Tibial nerve (tissue), 3 donors: ENCODE measurements around the gene KRTAP20-1.

Source experiments
- POLR2A ChIP-seq, 2 donors: fragments of 450-650 bp; IDR thresholded peaks; one replicate each; pipeline ENCODE4 v1.6.1; 2017; ENCODE audit warnings: antibody characterized with exemption in 2 of 2, mild to moderate bottlenecking in 2 of 2, moderate library complexity in 2 of 2
- TF ChIP-seq, protein P1 (sequence below), 5 experiments: fragments of 200-600 bp in 3 of 5; fragments of 450-650 bp in 2 of 5; sonication (generic) in 3 of 5; IDR thresholded peaks; one replicate each; pipeline ENCODE4 v1.5.1; 2016 to 2019; ENCODE audit warnings: antibody characterized with exemption in 5 of 5, mild to moderate bottlenecking in 3 of 5, moderate library complexity in 2 of 5

DNA sequence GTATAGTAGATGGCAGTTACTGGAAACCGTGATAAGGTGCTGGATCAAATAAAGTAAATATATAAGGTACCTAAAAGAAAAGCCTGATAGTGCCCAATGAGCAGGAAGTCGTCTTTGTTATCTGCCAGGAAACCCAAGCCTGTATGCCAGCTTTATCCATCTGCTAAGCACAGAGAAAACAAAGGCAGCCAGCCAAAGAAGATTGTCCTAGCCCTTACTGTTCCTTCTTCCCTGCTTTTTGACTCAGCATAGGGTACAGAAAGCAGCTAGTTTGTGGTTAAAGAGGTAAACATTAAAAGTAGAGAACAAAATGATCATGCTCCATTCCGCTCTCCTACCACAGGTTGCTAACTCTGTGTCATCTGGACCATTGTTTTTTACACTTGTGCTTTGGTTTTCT, 36.1 kb upstream of the KRTAP20-1 start:
- TF ChIP-seq, protein P1, sequence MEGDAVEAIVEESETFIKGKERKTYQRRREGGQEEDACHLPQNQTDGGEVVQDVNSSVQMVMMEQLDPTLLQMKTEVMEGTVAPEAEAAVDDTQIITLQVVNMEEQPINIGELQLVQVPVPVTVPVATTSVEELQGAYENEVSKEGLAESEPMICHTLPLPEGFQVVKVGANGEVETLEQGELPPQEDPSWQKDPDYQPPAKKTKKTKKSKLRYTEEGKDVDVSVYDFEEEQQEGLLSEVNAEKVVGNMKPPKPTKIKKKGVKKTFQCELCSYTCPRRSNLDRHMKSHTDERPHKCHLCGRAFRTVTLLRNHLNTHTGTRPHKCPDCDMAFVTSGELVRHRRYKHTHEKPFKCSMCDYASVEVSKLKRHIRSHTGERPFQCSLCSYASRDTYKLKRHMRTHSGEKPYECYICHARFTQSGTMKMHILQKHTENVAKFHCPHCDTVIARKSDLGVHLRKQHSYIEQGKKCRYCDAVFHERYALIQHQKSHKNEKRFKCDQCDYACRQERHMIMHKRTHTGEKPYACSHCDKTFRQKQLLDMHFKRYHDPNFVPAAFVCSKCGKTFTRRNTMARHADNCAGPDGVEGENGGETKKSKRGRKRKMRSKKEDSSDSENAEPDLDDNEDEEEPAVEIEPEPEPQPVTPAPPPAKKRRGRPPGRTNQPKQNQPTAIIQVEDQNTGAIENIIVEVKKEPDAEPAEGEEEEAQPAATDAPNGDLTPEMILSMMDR (IDR thresholded peaks at IDR 0.05): no peak
- no peak for TF ChIP-seq POLR2A (IDR thresholded peaks at IDR 0.05)
